GM23338 (cell line): ENCODE results near the gene CCNL1. TPM values are rescaled to one million over a fixed set of nuclear protein-coding genes. Genes with fewer than 3 reads are reported as not detected.

Experiments
- ATAC-seq: fragments of 200-7000 bp; cut with Tn5 transposase; 3 replicates; pipeline ENCODE4 v1.9.1; 2020
- DNase-seq: peaks from one replicate; pipeline ENCODE4 v3.0.0-alpha.2; 2015; ENCODE audit warnings: low spot score
- H2AFZ ChIP-seq: fragments of 200-600 bp; sonication (generic); 2 replicates; pipeline ENCODE4 v1.8.0; 2016; ENCODE audit warnings: antibody characterized with exemption, mild to moderate bottlenecking, moderate library complexity
- H3F3A ChIP-seq: fragments of 200-600 bp; sonication (generic); replicated peaks from 2 replicates; pipeline ENCODE4 v1.8.0; 2017; ENCODE audit warnings: antibody characterized with exemption, mixed run types, low read depth
- H3K27ac ChIP-seq: fragments of 200-600 bp; sonication (generic); 2 replicates; pipeline ENCODE4 v1.6.1; 2016; ENCODE audit warnings: low read depth
- H3K27me3 ChIP-seq: fragments of 200-600 bp; sonication (generic); 2 replicates; pipeline ENCODE4 v1.8.0; 2016; ENCODE audit warnings: mild to moderate bottlenecking, mixed run types, moderate library complexity; ENCODE audit not compliant: insufficient read depth
- H3K36me3 ChIP-seq: fragments of 200-600 bp; sonication (generic); 2 replicates; pipeline ENCODE4 v1.8.0; 2016; ENCODE audit warnings: mild to moderate bottlenecking; ENCODE audit not compliant: insufficient read depth
- H3K4me1 ChIP-seq: fragments of 200-600 bp; sonication (generic); 2 replicates; pipeline ENCODE4 v1.8.0; 2016; ENCODE audit warnings: mild to moderate bottlenecking, moderate library complexity; ENCODE audit not compliant: insufficient read depth
- H3K4me2 ChIP-seq: fragments of 200-600 bp; sonication (generic); 2 replicates; pipeline ENCODE4 v1.7.1; 2017; ENCODE audit warnings: mixed run types
- H3K4me3 ChIP-seq: fragments of 200-600 bp; sonication (generic); 2 replicates; pipeline ENCODE4 v1.6.1; 2016; ENCODE audit warnings: mixed run types
- H3K79me2 ChIP-seq: fragments of 200-600 bp; sonication (generic); replicated peaks from 2 replicates; pipeline ENCODE4 v1.8.0; 2017; ENCODE audit warnings: mild to moderate bottlenecking; ENCODE audit not compliant: insufficient read depth
- H3K9me2 ChIP-seq: fragments of 200-600 bp; sonication (generic); 2 replicates; pipeline ENCODE4 v1.8.0; 2017; ENCODE audit not compliant: insufficient read depth
- H4K20me1 ChIP-seq: fragments of 200-600 bp; sonication (generic); replicated peaks from 2 replicates; pipeline ENCODE4 v1.8.0; 2017; ENCODE audit warnings: mild to moderate bottlenecking; ENCODE audit not compliant: insufficient read depth
- H3K27ac Mint-ChIP-seq: 2 replicates; pipeline ENCODE4 v1.8.0; 2020; ENCODE audit warnings: inconsistent platforms, mild to moderate bottlenecking, moderate library complexity, mixed read lengths
- H3K27me3 Mint-ChIP-seq: 3 replicates; pipeline ENCODE4 v1.8.0; 2022; ENCODE audit warnings: low read depth, mild to moderate bottlenecking, moderate library complexity, mixed read lengths, inconsistent platforms; ENCODE audit not compliant: insufficient read depth, poor library complexity
- H3K36me3 Mint-ChIP-seq: 3 replicates; pipeline ENCODE4 v1.8.0; 2021; ENCODE audit warnings: low read depth, mild to moderate bottlenecking, inconsistent platforms, moderate library complexity, mixed read lengths
- H3K4me1 Mint-ChIP-seq: 3 replicates; pipeline ENCODE4 v1.8.0; 2020; ENCODE audit warnings: mild to moderate bottlenecking, inconsistent platforms, mixed read lengths
- H3K4me3 Mint-ChIP-seq: 3 replicates; pipeline ENCODE4 v1.8.0; 2021; ENCODE audit warnings: moderate library complexity, mild to moderate bottlenecking, inconsistent platforms, mixed read lengths
- H3K9me3 Mint-ChIP-seq: 3 replicates; pipeline ENCODE4 v1.8.0; 2020; ENCODE audit warnings: moderate library complexity, mild to moderate bottlenecking, inconsistent platforms, mixed read lengths
- CTCF ChIP-seq, 2 experiments: fragments of 200-600 bp in 1 of 2; sonication (generic) in 1 of 2; conservative IDR thresholded peaks; 2 replicates each; pipeline versions ENCODE4 v1.5.1 to v1.6.1; 2016 to 2017; ENCODE audit warnings: antibody characterized with exemption in 2 of 2, low read depth in 2 of 2, mild to moderate bottlenecking in 2 of 2, moderate library complexity in 1 of 2
- JUNB ChIP-seq: IDR thresholded peaks from one replicate; pipeline ENCODE4 v1.6.1; 2016; ENCODE audit warnings: antibody characterized with exemption; ENCODE audit not compliant: unreplicated experiment
- NANOG ChIP-seq: IDR thresholded peaks from 2 replicates; pipeline ENCODE4 v1.6.1; 2016; ENCODE audit warnings: antibody characterized with exemption, borderline replicate concordance
- ZNF462 ChIP-seq: fragments of 250-450 bp; sonication (Bioruptor Pico); IDR thresholded peaks from 2 replicates; pipeline ENCODE4 v1.5.0; 2020; ENCODE audit warnings: mild to moderate bottlenecking, moderate library complexity
- polyA plus RNA-seq: library from polyadenylated mRNA; unstranded; fragments of >200 nt; fragmentation: Nextera tagmentation; extraction: Ambion mirVana; gene quantifications from 2 replicates; pipeline ENCODE4 v1.2.1, GENCODE V29; 2016
- total RNA-seq: library from RNA; depleted of rRNA; stranded (reverse); fragments of >200 nt; shearing (Covaris generic); gene quantifications from 2 replicates; pipeline ENCODE4 v1.2.3, GENCODE V29; 2014

CCNL1 gene
- total and polyA plus RNA-seq, 2 experiments from 2014 or later = 108 to 134 TPM

- H3K27ac Mint-ChIP-seq = no peak overlapping the region
- Histone ChIP-seq H3K9me2 (no peaks in the 10 kb centered on the region), H4K20me1 (no peaks in the 10 kb centered on the region), H3K79me2 (no peaks in the 10 kb centered on the region), H3K4me1 (peaks cover 9% of the 10 kb centered on the region; the same call in 1 of the 2 replicates), H3F3A (no peaks in the 10 kb centered on the region), H3K27me3 (no peaks in the 10 kb centered on the region), H3K36me3 (no peaks in the 10 kb centered on the region), H3K27ac (no peak overlapping the region), H3K4me2 (no peak overlapping the region), H3K4me3 (no peak overlapping the region), H2AFZ (no peak overlapping the region)
- H3K36me3 Mint-ChIP-seq = no peaks in the 10 kb centered on the region
- peaks cover 2% of the 10 kb centered on the region for H3K27me3 Mint-ChIP-seq
- H3K9me3 Mint-ChIP-seq = no peaks in the 10 kb centered on the region
- peaks cover 23% of the 10 kb centered on the region for H3K4me1 Mint-ChIP-seq
- TF ChIP-seq CTCF (conservative IDR thresholded peaks at IDR 0.05; ENCODE audit: low read depth in 2 of 2) (no peak), JUNB (no peak), ZNF462 (CRISPR knock-in tag) (no peak), NANOG (no peak)
- H3K4me3 Mint-ChIP-seq = no peak overlapping the region
- DNase-seq (no peak), ATAC-seq (no peak)
Observed at GRCh38 chr3:157100608-157101396, 59.1 kb downstream of the CCNL1 start.
